NOMO-1 treated with DMSO at 0.1 percent for 48 hours (cell line): ENCODE measurements around the gene ANGPTL8.

ENCODE experiments used
- DNase-seq: peaks from one replicate; lab custom pipeline; 2025; ENCODE audit not compliant: unreplicated experiment; lab: John Stamatoyannopoulos, UW

Gene ANGPTL8

GRCh38 chr19:11257846-11258380 is 18.5 kb downstream of the ANGPTL8 start:
- no peak for DNase-seq

GRCh38 chr19:11260996-11261395 is 21.6 kb downstream of the ANGPTL8 start:
- DNase-seq: no peak

- no peak for DNase-seq
These were observed 22.1 kb downstream of the ANGPTL8 start for GRCh38 chr19:11261431-11261970.

- DNase-seq: peak; percentile 26
These were observed 22.8 kb downstream of the ANGPTL8 start, which contains the start of gene DOCK6 for GRCh38 chr19:11261971-11262839. TSS of gene DOCK6 (minus strand) at chr19:11262524. CDS start at chr19:11262440, 84 bp downstream.

- DNase-seq: no peak
These were observed 24.3 kb downstream of the ANGPTL8 start for GRCh38 chr19:11263726-11264125.

GRCh38 chr19:11264452-11265176 is 25.2 kb downstream of the ANGPTL8 start:
- no peak for DNase-seq

- DNase-seq: no peak
These were observed 25.9 kb downstream of the ANGPTL8 start for GRCh38 chr19:11265177-11265784.

GRCh38 chr19:11265785-11266236 is 26.4 kb downstream of the ANGPTL8 start:
- DNase-seq: no peak

- DNase-seq: no peak
These were observed 28.1 kb downstream of the ANGPTL8 start for GRCh38 chr19:11267316-11268085.

GRCh38 chr19:11268783-11269267 is 29.4 kb downstream of the ANGPTL8 start:
- no peak for DNase-seq

GRCh38 chr19:11269408-11269807 is 30.0 kb downstream of the ANGPTL8 start:
- no peak for DNase-seq

GRCh38 chr19:11273296-11273695 is 33.9 kb downstream of the ANGPTL8 start:
- DNase-seq: no peak

- DNase-seq: no peak
These were observed 34.6 kb downstream of the ANGPTL8 start for GRCh38 chr19:11273989-11274388.

GRCh38 chr19:11274533-11275086 is 35.2 kb downstream of the ANGPTL8 start:
- no peak for DNase-seq

- DNase-seq: no peak
These were observed 39.3 kb downstream of the ANGPTL8 start for GRCh38 chr19:11278670-11279069.

- peak; percentile 64 for DNase-seq
These were observed 40.3 kb downstream of the ANGPTL8 start for GRCh38 chr19:11279505-11280236.

GRCh38 chr19:11281356-11282049 is 42.1 kb downstream of the ANGPTL8 start:
- DNase-seq: no peak

GRCh38 chr19:11284515-11284914 is 45.1 kb downstream of the ANGPTL8 start:
- DNase-seq: no peak
